PC-3 (cell line): ENCODE results near the gene GMDS.

ENCODE experiments used
- EZH2 ChIP-seq: fragments of 300-600 bp; sonication (generic); IDR thresholded peaks from one replicate; pipeline ENCODE4 v1.6.1; 2017; ENCODE audit warnings: antibody characterized with exemption, mild to moderate bottlenecking, low read length; ENCODE audit not compliant: unreplicated experiment
- EZH2phosphoT487 ChIP-seq: fragments of 300-600 bp; sonication (generic); IDR thresholded peaks from 2 replicates; pipeline ENCODE4 v1.6.1; 2018; ENCODE audit warnings: mild to moderate bottlenecking, antibody characterized with exemption, low read length, borderline replicate concordance
- TF ChIP-seq, protein P1 (sequence below): fragments of 300-600 bp; sonication (generic); conservative IDR thresholded peaks from 2 replicates; pipeline ENCODE4 v1.5.1; 2017; ENCODE audit warnings: antibody characterized with exemption, low read depth, mild to moderate bottlenecking, low read length

DNA sequence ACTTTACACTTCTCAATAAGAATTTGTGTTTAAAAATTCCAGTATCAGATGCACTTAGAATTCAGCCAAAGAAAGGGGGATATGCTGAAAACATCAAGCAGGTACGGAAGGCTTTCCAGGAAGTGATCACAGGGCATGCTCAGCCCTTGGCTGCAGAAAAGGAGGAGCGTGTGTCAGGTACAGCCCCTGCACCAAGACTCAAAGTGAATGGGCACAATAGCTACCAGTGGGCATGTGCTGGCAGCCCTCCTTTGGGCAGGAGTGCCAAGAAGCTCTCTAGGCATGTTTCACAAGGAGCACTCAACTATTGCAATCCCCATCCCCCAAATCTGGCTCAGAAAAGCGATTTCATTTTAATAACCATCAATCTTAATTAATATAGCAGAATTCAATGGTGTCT, 298.8 kb downstream of the GMDS start:
- TF ChIP-seq, protein P1, sequence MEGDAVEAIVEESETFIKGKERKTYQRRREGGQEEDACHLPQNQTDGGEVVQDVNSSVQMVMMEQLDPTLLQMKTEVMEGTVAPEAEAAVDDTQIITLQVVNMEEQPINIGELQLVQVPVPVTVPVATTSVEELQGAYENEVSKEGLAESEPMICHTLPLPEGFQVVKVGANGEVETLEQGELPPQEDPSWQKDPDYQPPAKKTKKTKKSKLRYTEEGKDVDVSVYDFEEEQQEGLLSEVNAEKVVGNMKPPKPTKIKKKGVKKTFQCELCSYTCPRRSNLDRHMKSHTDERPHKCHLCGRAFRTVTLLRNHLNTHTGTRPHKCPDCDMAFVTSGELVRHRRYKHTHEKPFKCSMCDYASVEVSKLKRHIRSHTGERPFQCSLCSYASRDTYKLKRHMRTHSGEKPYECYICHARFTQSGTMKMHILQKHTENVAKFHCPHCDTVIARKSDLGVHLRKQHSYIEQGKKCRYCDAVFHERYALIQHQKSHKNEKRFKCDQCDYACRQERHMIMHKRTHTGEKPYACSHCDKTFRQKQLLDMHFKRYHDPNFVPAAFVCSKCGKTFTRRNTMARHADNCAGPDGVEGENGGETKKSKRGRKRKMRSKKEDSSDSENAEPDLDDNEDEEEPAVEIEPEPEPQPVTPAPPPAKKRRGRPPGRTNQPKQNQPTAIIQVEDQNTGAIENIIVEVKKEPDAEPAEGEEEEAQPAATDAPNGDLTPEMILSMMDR: no peak
- TF ChIP-seq EZH2phosphoT487 (no peak), EZH2 (no peak)
